Colonic mucosa (tissue), 4 donors: ENCODE results near the gene PDE10A. TPM values are rescaled to one million over a fixed set of nuclear protein-coding genes. Genes with fewer than 3 reads are reported as not detected.
"Not testable (repeated sequence)": the region's sequence is repeated elsewhere in the genome, so short reads cannot be mapped to it uniquely, and the experiment has no call there.

Source experiments
- DNase-seq: peaks from one replicate; pipeline ENCODE4 v3.0.0-alpha.2; 2020
- H3K27ac ChIP-seq: fragments of 200-600 bp; one replicate; pipeline ENCODE4 v1.8.0; 2021
- H3K27me3 ChIP-seq: fragments of 200-600 bp; one replicate; pipeline ENCODE4 v1.8.0; 2021
- H3K36me3 ChIP-seq: fragments of 200-600 bp; one replicate; pipeline ENCODE4 v1.8.0; 2021
- H3K4me1 ChIP-seq: fragments of 200-600 bp; one replicate; pipeline ENCODE4 v1.8.0; 2021; ENCODE audit warnings: mild to moderate bottlenecking
- H3K4me3 ChIP-seq: fragments of 200-600 bp; one replicate; pipeline ENCODE4 v1.8.0; 2021
- H3K9ac ChIP-seq, 2 donors: one replicate each; pipeline ENCODE4 v1.7.0; 2013; ENCODE audit warnings: control low read depth in 2 of 2, low read depth in 2 of 2, low read length in 2 of 2
- H3K9me3 ChIP-seq: fragments of 200-600 bp; one replicate; pipeline ENCODE4 v1.8.0; 2021
- CTCF ChIP-seq: fragments of 200-600 bp; IDR thresholded peaks from one replicate; pipeline ENCODE4 v1.8.0; 2022; ENCODE audit warnings: antibody characterized with exemption, mild to moderate bottlenecking
- intact Hi-C: fragments of 100-400 bp; cut with DNase I; formaldehyde crosslinking; loops from one replicate; pipeline ENCODE4 v1.14.1; 2022
- total RNA-seq, 2 donors: library from RNA; stranded (reverse); fragmentation: NEBNext Ultra II Directional in 1 of 2; extraction: Animal tissue kit (Norgen Biotek cat#: 25700) in 1 of 2; gene quantifications; one replicate each; pipeline ENCODE4 v1.2.1, GENCODE V29; 2021
- donor health status: healthy.
- donor health status: DM: no; HTN: no; CAD: no.
- donor health status: DM: no; HTN: no; CAD: no.

The PDE10A gene
- total RNA-seq, 2 donors from 2014 or later: 0.37 to 3.4 TPM

- no peak for TF ChIP-seq CTCF
- Histone ChIP-seq H3K9ac (no peak overlapping the region), H3K36me3 (no peaks in the 10 kb centered on the region), H3K4me3 (no peak overlapping the region), H3K9me3 (no peaks in the 10 kb centered on the region), H3K27ac (no peak overlapping the region), H3K27me3 (no peaks in the 10 kb centered on the region), H3K4me1 (no peaks in the 10 kb centered on the region)
- DNase-seq: no peak
- intact Hi-C loops: no loop called here
These were observed 184.5 kb downstream of the PDE10A start for GRCh38 chr6:165478581-165478980.

- H3K4me3 ChIP-seq: no peak overlapping the region
- H3K9me3 ChIP-seq: no peaks in the 10 kb centered on the region
- no peak overlapping the region for H3K9ac ChIP-seq
- intact Hi-C loops: no loop called here
- H3K27ac ChIP-seq: no peak overlapping the region
- no peaks in the 10 kb centered on the region for H3K27me3 ChIP-seq
- no peaks in the 10 kb centered on the region for H3K4me1 ChIP-seq
- no peak for DNase-seq
- no peak for TF ChIP-seq CTCF
- no peaks in the 10 kb centered on the region for H3K36me3 ChIP-seq
These were observed 193.6 kb downstream of the PDE10A start for GRCh38 chr6:165469483-165469882.

- H3K36me3 ChIP-seq: no peaks in the 10 kb centered on the region
- no peak overlapping the region for H3K4me3 ChIP-seq
- no peak overlapping the region for H3K9ac ChIP-seq
- no peaks in the 10 kb centered on the region for H3K4me1 ChIP-seq
- no peak overlapping the region for H3K27ac ChIP-seq
- no peak for TF ChIP-seq CTCF
- intact Hi-C loops: no loop called here
- H3K27me3 ChIP-seq: no peaks in the 10 kb centered on the region
- no peak for DNase-seq
- no peaks in the 10 kb centered on the region for H3K9me3 ChIP-seq
These were observed 194.5 kb downstream of the PDE10A start for GRCh38 chr6:165468340-165469235.

- H3K4me1 ChIP-seq, H3K4me3 ChIP-seq, H3K27me3 ChIP-seq, H3K27ac ChIP-seq, H3K9me3 ChIP-seq, H3K9ac ChIP-seq, intact Hi-C loops, DNase-seq, H3K36me3 ChIP-seq: not testable (repeated sequence)
These were observed 199.5 kb downstream of the PDE10A start for GRCh38 chr6:165463499-165463898.

- H3K9me3 ChIP-seq, H3K27ac ChIP-seq, H3K36me3 ChIP-seq, H3K27me3 ChIP-seq, DNase-seq, H3K4me1 ChIP-seq, intact Hi-C loops, H3K9ac ChIP-seq, H3K4me3 ChIP-seq: not testable (repeated sequence)
These were observed 203.3 kb downstream of the PDE10A start for GRCh38 chr6:165459605-165460301.

- no peak for TF ChIP-seq CTCF
- no peaks in the 10 kb centered on the region for H3K36me3 ChIP-seq
- no peaks in the 10 kb centered on the region for H3K9me3 ChIP-seq
- no peak overlapping the region for H3K27ac ChIP-seq
- no peak overlapping the region for H3K4me3 ChIP-seq
- H3K4me1 ChIP-seq: no peaks in the 10 kb centered on the region
- DNase-seq: no peak
- intact Hi-C loops: no loop called here
- no peaks in the 10 kb centered on the region for H3K27me3 ChIP-seq
- H3K9ac ChIP-seq: no peak overlapping the region
These were observed 204.9 kb downstream of the PDE10A start for GRCh38 chr6:165458134-165458533.
